ENCODE data around the gene ASTN1.

Gene ASTN1

GRCh38 chr1:176931526-176931925 is 233.0 kb downstream of the ASTN1 start:
- no peak overlapping the region for H3K27ac ChIP-seq
- no peak for TF ChIP-seq CTCF (conservative IDR thresholded peaks at IDR 0.05; ENCODE audit: low read depth)
- CTCF ChIA-PET, result no interaction called here
- no peak for DNase-seq (ENCODE audit: low spot score)
- POLR2A ChIA-PET (ENCODE audit: low non-redundant PET), result no interaction called here

- no peak for DNase-seq (ENCODE audit: low spot score)
- TF ChIP-seq CTCF (conservative IDR thresholded peaks at IDR 0.05; ENCODE audit: low read depth), result no peak
- H3K27ac ChIP-seq, result no peak overlapping the region
- CTCF ChIA-PET, result interaction anchor here (0.7 kb wide), 1 partner anchor 40 kb away, joined by 3 read pairs; no protein-coding TSS in a partner anchor
- POLR2A ChIA-PET (ENCODE audit: low non-redundant PET), result no interaction called here
Measured at GRCh38 chr1:176926330-176927086, 238.0 kb downstream of the ASTN1 start.

DNA sequence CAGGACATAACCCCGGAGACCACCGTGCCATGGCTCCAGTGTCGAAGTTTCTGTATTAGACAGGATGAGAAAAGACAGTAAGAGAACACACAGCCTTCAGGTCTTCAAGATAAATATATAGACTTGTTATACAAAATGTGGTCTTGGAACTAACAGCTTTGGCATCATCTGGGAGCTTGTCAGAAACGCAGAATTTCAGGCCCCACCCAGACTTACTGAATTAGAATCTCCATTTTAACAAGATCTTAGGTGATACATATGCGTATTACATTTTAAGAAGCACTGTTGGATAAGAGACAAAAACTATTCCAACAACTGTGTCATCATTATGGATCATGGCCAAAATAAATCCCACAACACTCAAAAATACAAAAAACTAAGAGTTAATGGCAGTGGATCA is 239.3 kb downstream of the ASTN1 start:
- TF ChIP-seq CTCF (conservative IDR thresholded peaks at IDR 0.05; ENCODE audit: low read depth), result no peak
- CTCF ChIA-PET, result interaction anchor here (1.2 kb wide), 1 partner anchor 27 kb away, joined by 4 read pairs; no protein-coding TSS in a partner anchor
- no peak for DNase-seq (ENCODE audit: low spot score)
- POLR2A ChIA-PET (ENCODE audit: low non-redundant PET), result no interaction called here
- H3K27ac ChIP-seq, result no peak overlapping the region

DNA sequence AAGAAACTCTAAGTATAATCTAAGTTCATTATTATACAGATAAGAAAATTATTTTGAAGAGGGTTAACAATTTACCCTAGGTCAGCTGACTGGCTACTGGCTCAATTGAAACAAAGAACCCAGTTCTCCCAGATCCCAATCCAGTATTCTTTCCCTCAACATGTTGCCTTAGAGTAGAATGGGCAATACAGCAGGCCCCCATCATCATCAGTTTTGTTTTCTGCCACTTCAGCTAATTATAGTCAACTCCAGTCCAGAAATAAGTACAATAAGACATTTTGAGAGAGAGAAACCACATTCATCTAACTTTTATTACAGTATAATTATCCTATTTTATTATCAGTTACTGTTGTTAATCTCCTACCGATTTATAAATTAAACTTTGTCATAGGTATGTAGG is 241.2 kb downstream of the ASTN1 start:
- CTCF ChIA-PET, result interaction anchor here (0.6 to 0.8 kb wide), 4 partner anchors 26 to 211 kb away, joined by 3 read pairs; no protein-coding TSS in a partner anchor
- H3K27ac ChIP-seq, result no peak overlapping the region
- TF ChIP-seq CTCF (conservative IDR thresholded peaks at IDR 0.05; ENCODE audit: low read depth), result no peak

GRCh38 chr1:176919386-176920378 is 244.8 kb downstream of the ASTN1 start:
- ChIA-PET CTCF (no interaction called here), POLR2A (ENCODE audit: low non-redundant PET) (no interaction called here)
- TF ChIP-seq CTCF (conservative IDR thresholded peaks at IDR 0.05; ENCODE audit: low read depth), result no peak

More for the DNA sequence above, 241.2 kb downstream of the ASTN1 start:
- no peak for DNase-seq (ENCODE audit: low spot score)
- POLR2A ChIA-PET (ENCODE audit: low non-redundant PET), result no interaction called here

DNA sequence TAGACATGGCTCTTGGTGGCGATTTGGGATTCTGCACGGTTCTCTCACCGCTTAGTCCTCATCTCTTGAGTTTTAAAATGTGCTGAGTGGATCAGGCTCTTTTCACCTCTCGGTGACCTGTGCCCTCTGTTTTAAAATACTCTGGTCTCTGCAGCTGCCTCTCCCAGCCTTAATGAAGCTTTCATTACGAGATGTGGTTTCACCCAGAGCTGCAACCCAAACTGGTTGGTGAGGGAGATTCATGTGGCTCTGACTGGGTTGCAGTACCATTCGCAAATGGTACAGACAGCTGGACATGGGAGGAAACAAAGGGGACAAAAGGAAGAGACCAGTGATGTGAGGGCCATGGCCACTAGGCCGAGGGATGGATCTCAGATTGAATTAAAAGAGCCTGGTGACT is 258.9 kb downstream of the ASTN1 start:
- CTCF ChIA-PET, result interaction anchor here (0.7 kb wide), 1 partner anchor 10 kb away, joined by 4 read pairs; no protein-coding TSS in a partner anchor

More at GRCh38 chr1:176919386-176920378, 244.8 kb downstream of the ASTN1 start:
- no peak for DNase-seq (ENCODE audit: low spot score)
- H3K27ac ChIP-seq, result no peak overlapping the region

More for the DNA sequence above, 258.9 kb downstream of the ASTN1 start:
- TF ChIP-seq CTCF (conservative IDR thresholded peaks at IDR 0.05; ENCODE audit: low read depth), result no peak
- DNase-seq (ENCODE audit: low spot score), result no peak
- H3K27ac ChIP-seq, result no peak overlapping the region
- POLR2A ChIA-PET (ENCODE audit: low non-redundant PET), result no interaction called here

Data from RWPE1 (cell line).